ENCODE results near the gene EXOC7.

The EXOC7 gene

GRCh38 chr17:76040376-76040775 lies 63.2 kb downstream of the EXOC7 start:
- TF ChIP-seq CTCF (IDR thresholded peaks at IDR 0.05; ENCODE audit: insufficient read depth, low read depth, low read length, missing control alignments), result no peak
- no peak for DNase-seq (ENCODE audit: low read depth)
- no peak overlapping the region for H3K4me3 ChIP-seq (ENCODE audit: low read depth, low read length)

GRCh38 chr17:76039121-76039520 lies 64.5 kb downstream of the EXOC7 start:
- TF ChIP-seq CTCF (IDR thresholded peaks at IDR 0.05; ENCODE audit: insufficient read depth, low read depth, low read length, missing control alignments), result no peak
- H3K4me3 ChIP-seq (ENCODE audit: low read depth, low read length), result no peak overlapping the region
- DNase-seq (ENCODE audit: low read depth), result no peak

- TF ChIP-seq CTCF (IDR thresholded peaks at IDR 0.05; ENCODE audit: insufficient read depth, low read depth, low read length, missing control alignments), result no peak
- DNase-seq (ENCODE audit: low read depth), result no peak
- H3K4me3 ChIP-seq (ENCODE audit: low read depth, low read length), result no peak overlapping the region
Observed at GRCh38 chr17:76038050-76038449, 65.5 kb downstream of the EXOC7 start.

GRCh38 chr17:76036497-76037261 lies 66.9 kb downstream of the EXOC7 start:
- TF ChIP-seq CTCF (IDR thresholded peaks at IDR 0.05; ENCODE audit: insufficient read depth, low read depth, low read length, missing control alignments), result no peak
- DNase-seq (ENCODE audit: low read depth), result no peak
- H3K4me3 ChIP-seq (ENCODE audit: low read depth, low read length), result no peak overlapping the region

GRCh38 chr17:76034428-76035350 lies 68.9 kb downstream of the EXOC7 start:
- no peak for DNase-seq (ENCODE audit: low read depth)
- H3K4me3 ChIP-seq (ENCODE audit: low read depth, low read length), result no peak overlapping the region
- no peak for TF ChIP-seq CTCF (IDR thresholded peaks at IDR 0.05; ENCODE audit: insufficient read depth, low read depth, low read length, missing control alignments)

- no peak for TF ChIP-seq CTCF (IDR thresholded peaks at IDR 0.05; ENCODE audit: insufficient read depth, low read depth, low read length, missing control alignments)
- DNase-seq (ENCODE audit: low read depth), result no peak
- H3K4me3 ChIP-seq (ENCODE audit: low read depth, low read length), result no peak overlapping the region
Observed at GRCh38 chr17:76033139-76033538, 70.4 kb downstream of the EXOC7 start.

Measured in GM12865 (cell line).